GM12878 (cell line): Measurements from ENCODE around the gene LY6G6D. TPM values are rescaled to one million over a fixed set of nuclear protein-coding genes. Genes with fewer than 3 reads are reported as not detected.
A peak's percentile ranks its signal among the peaks of the same experiment; 100 is the strongest.

Experiments used
- BCL11A ChIP-seq: IDR thresholded peaks from 2 replicates; pipeline ENCODE4 v1.6.1; 2011; ENCODE audit warnings: low read depth, low read length
- CBFB ChIP-seq: IDR thresholded peaks from 2 replicates; pipeline ENCODE4 v1.6.1; 2016; ENCODE audit warnings: antibody characterized with exemption, low read depth
- CEBPZ ChIP-seq: fragments of 150-350 bp; IDR thresholded peaks from 2 replicates; pipeline ENCODE4 v1.6.1; 2016; ENCODE audit warnings: low read depth, low read length
- CHD4 ChIP-seq: fragments of 200-600 bp; sonication (generic); IDR thresholded peaks from 2 replicates; pipeline ENCODE4 v1.6.1; 2016; ENCODE audit warnings: mild to moderate bottlenecking
- CUX1 ChIP-seq: IDR thresholded peaks from 2 replicates; pipeline ENCODE4 v1.6.1; 2012; ENCODE audit warnings: improper control_type of control experiment, low read depth, low read length; ENCODE audit not compliant: insufficient replicate concordance
- E4F1 ChIP-seq: fragments of 450-650 bp; IDR thresholded peaks from 2 replicates; pipeline ENCODE4 v1.6.1; 2018; ENCODE audit warnings: borderline replicate concordance, mild to moderate bottlenecking; ENCODE audit not compliant: partially characterized antibody
- EED ChIP-seq: sonication (generic); IDR thresholded peaks from 2 replicates; pipeline ENCODE4 v1.6.1; 2016; ENCODE audit warnings: antibody characterized with exemption, low read depth
- FOS ChIP-seq: IDR thresholded peaks from 3 replicates; pipeline ENCODE4 v1.6.1; 2011; ENCODE audit warnings: borderline replicate concordance; ENCODE audit not compliant: insufficient read length; ENCODE audit errors: extremely low read depth
- MEF2B ChIP-seq: fragments of 450-650 bp; IDR thresholded peaks from 2 replicates; pipeline ENCODE4 v1.6.1; 2018; ENCODE audit warnings: mild to moderate bottlenecking, moderate library complexity; ENCODE audit not compliant: partially characterized antibody, poor library complexity, severe bottlenecking
- MLLT1 ChIP-seq: fragments of 450-650 bp; IDR thresholded peaks from 2 replicates; pipeline ENCODE4 v1.6.1; 2016; ENCODE audit warnings: mild to moderate bottlenecking
- NFIC ChIP-seq: IDR thresholded peaks from 2 replicates; pipeline ENCODE4 v1.6.1; 2012; ENCODE audit warnings: low read depth, mild to moderate bottlenecking, inconsistent platforms, low read length, moderate library complexity
- NFXL1 ChIP-seq: fragments of 450-650 bp; IDR thresholded peaks from 2 replicates; pipeline ENCODE4 v1.6.1; 2017; ENCODE audit warnings: antibody characterized with exemption, mild to moderate bottlenecking, borderline replicate concordance
- POLR2A ChIP-seq: IDR thresholded peaks from 2 replicates; pipeline ENCODE4 v1.6.1; 2011; ENCODE audit warnings: low read depth, mild to moderate bottlenecking, low read length
- SMAD1 ChIP-seq: fragments of 450-650 bp; IDR thresholded peaks from 2 replicates; pipeline ENCODE4 v1.6.1; 2018; ENCODE audit warnings: mild to moderate bottlenecking, low read depth; ENCODE audit not compliant: partially characterized antibody
- SP1 ChIP-seq: IDR thresholded peaks from one replicate; pipeline ENCODE4 v1.6.1; 2011; ENCODE audit warnings: low read depth, low read length
- SPI1 ChIP-seq: IDR thresholded peaks from 2 replicates; pipeline ENCODE4 v1.6.1; 2011; ENCODE audit warnings: low read depth, mild to moderate bottlenecking, low read length, moderate library complexity, borderline replicate concordance; ENCODE audit not compliant: insufficient read depth
- ZSCAN29 ChIP-seq: fragments of 450-650 bp; IDR thresholded peaks from 2 replicates; pipeline ENCODE4 v1.6.1; 2017; ENCODE audit warnings: mild to moderate bottlenecking, moderate library complexity
- polyA plus RNA-seq, 11 experiments: library from polyadenylated mRNA; depleted of rRNA in 4 of 11; unstranded in 6 of 11; stranded (reverse) in 5 of 11; fragments of >200 nt; fragmentation: Nextera tagmentation in 4 of 11; fragmentation: Illumina TruSeq in 1 of 11; extraction: Ambion mirVana in 4 of 11; extraction: Trizol in 1 of 11; gene quantifications; 1 replicate in 1 of 11; 2 replicates in 10 of 11; pipeline versions ENCODE4 v1.2.1 to v1.2.3, GENCODE V29; 2011 to 2016; ENCODE audit warnings: inconsistent platforms in 2 of 11, missing spikeins in 2 of 11, low read depth in 1 of 11
- total RNA-seq, 4 experiments: library from RNA; depleted of rRNA in 3 of 4; stranded (reverse); fragments of >200 nt in 3 of 4; fragmentation: Illumina TruSeq in 1 of 4; extraction: Trizol in 1 of 4; gene quantifications; 2 replicates each; pipeline versions ENCODE4 v1.2.1 to v1.2.3, GENCODE V29; 2013 to 2021

Gene LY6G6D
- total and polyA plus RNA-seq, 10 of the 15 experiments (the other 5 are each of a cell fraction or from before 2014, with no cell fraction given), result not detected

- TF ChIP-seq CUX1 (peak; percentile 25), CBFB (0 out of 2 replicates have a peak, but pooled peaks have one; percentile 28), POLR2A (peak; percentile 90), MEF2B (peak; percentile 86), NFIC (no peak), SP1 (peak; percentile 12), NFXL1 (no peak), FOS (no peak), CEBPZ (no peak), EED (peak; percentile 52), MLLT1 (peak; percentile 67; the same call in 1 of the 2 replicates), CHD4 (no peak), BCL11A (0 out of 2 replicates have a peak, but pooled peaks have one; percentile 35), SMAD1 (peak; percentile 35), E4F1 (peak; percentile 82), SPI1 (peak; percentile 68), ZSCAN29 (no peak)
Measured at GRCh38 chr6:31736021-31736767, 21.0 kb downstream of the LY6G6D start, which contains the start of gene CLIC1 (continued).
